OCI-LY1 (cell line): ENCODE data around the gene EPB41L1.

ENCODE experiments used
- EZH2 ChIP-seq: fragments of 200-600 bp; sonication (generic), shearing (Covaris generic); IDR thresholded peaks from 2 replicates; pipeline ENCODE4 v1.8.0; 2017; ENCODE audit warnings: borderline replicate concordance, mixed run types, mild to moderate bottlenecking, antibody characterized with exemption, low read length, moderate library complexity, mixed read lengths
- TF ChIP-seq, protein P1 (sequence below): fragments of 200-600 bp; sonication (generic), shearing (Covaris generic); IDR thresholded peaks from 2 replicates; pipeline ENCODE4 v1.5.1; 2017; ENCODE audit warnings: mild to moderate bottlenecking, antibody characterized with exemption, low read length, moderate library complexity, mixed read lengths

DNA sequence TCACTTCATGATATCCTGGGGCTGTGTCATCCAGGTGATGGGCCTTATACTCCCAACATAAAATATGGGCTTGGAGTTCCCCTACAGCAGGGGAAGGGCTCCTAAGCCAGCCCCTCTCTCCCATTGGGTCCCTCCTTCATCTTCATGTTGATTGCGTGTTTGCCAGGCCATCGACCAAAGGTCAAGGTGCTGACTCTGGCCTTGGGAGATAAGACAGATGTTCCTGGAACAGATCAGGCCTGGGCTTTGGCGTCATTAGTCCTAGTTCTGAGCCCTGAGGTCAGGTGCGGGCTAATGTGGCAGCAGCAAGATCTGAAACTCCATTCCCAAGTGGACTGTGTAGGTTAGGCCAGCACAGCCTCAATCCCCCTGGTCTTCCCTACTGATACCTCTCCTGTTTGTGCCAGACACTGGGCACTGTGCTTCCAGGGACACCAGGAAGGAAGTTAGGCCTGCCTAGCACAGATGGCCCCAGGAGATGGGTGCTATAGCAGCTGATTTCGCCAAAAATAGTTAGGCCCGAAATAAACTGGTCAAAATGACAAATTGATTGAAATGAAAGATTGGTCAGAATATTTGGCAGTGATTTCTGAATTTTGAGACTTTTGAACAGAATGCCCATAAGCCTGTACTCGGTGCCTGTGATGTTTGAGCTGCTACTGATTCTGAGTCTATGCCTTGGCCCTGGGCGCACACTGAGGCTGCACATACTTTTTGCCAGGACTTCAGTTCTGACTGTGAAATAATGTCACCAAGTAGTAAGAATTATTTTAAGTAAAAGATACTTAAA, 28.8 kb downstream of the EPB41L1 start:
- TF ChIP-seq, protein P1, sequence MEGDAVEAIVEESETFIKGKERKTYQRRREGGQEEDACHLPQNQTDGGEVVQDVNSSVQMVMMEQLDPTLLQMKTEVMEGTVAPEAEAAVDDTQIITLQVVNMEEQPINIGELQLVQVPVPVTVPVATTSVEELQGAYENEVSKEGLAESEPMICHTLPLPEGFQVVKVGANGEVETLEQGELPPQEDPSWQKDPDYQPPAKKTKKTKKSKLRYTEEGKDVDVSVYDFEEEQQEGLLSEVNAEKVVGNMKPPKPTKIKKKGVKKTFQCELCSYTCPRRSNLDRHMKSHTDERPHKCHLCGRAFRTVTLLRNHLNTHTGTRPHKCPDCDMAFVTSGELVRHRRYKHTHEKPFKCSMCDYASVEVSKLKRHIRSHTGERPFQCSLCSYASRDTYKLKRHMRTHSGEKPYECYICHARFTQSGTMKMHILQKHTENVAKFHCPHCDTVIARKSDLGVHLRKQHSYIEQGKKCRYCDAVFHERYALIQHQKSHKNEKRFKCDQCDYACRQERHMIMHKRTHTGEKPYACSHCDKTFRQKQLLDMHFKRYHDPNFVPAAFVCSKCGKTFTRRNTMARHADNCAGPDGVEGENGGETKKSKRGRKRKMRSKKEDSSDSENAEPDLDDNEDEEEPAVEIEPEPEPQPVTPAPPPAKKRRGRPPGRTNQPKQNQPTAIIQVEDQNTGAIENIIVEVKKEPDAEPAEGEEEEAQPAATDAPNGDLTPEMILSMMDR = no peak
- no peak for TF ChIP-seq EZH2
